Astrocyte (in vitro differentiated cells and primary cell): ENCODE results near the gene SLC25A28.

Source experiments
- EZH2 ChIP-seq: IDR thresholded peaks from 2 replicates; pipeline ENCODE4 v1.6.1; 2012; ENCODE audit warnings: mild to moderate bottlenecking, low read length, inconsistent platforms; ENCODE audit not compliant: insufficient read depth
- TF ChIP-seq, protein P1 (sequence below): IDR thresholded peaks from 2 replicates; pipeline ENCODE4 v1.5.1; 2011; ENCODE audit warnings: low read depth, mild to moderate bottlenecking, inconsistent platforms, low read length, moderate library complexity; ENCODE audit not compliant: insufficient read depth

DNA sequence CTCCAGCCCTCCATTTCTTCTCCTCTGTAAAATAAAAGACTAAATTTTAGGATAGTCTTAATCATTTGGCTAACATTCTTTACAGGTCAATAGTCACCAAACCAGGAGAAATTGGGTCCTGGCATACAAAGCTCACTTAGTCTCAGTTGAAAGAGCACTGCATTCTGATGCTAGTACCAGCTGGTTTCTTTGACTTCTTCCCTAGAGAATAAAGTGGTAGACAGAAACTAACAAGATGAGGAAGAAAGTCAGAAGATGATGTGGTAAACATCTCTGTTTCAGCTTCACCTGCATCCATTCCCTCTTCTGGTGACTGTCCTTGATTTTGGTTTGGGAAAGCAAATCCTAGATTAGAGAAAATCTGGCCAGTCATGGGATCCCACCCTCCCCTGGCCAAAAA is 50.3 kb downstream of the SLC25A28 start:
- no peak for TF ChIP-seq EZH2
- TF ChIP-seq, protein P1, sequence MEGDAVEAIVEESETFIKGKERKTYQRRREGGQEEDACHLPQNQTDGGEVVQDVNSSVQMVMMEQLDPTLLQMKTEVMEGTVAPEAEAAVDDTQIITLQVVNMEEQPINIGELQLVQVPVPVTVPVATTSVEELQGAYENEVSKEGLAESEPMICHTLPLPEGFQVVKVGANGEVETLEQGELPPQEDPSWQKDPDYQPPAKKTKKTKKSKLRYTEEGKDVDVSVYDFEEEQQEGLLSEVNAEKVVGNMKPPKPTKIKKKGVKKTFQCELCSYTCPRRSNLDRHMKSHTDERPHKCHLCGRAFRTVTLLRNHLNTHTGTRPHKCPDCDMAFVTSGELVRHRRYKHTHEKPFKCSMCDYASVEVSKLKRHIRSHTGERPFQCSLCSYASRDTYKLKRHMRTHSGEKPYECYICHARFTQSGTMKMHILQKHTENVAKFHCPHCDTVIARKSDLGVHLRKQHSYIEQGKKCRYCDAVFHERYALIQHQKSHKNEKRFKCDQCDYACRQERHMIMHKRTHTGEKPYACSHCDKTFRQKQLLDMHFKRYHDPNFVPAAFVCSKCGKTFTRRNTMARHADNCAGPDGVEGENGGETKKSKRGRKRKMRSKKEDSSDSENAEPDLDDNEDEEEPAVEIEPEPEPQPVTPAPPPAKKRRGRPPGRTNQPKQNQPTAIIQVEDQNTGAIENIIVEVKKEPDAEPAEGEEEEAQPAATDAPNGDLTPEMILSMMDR = no peak
